HL-60 (cell line): ENCODE data around the gene CFL2.

Experiments
- POLR2AphosphoS5 ChIP-seq: IDR thresholded peaks from 2 replicates; pipeline ENCODE4 v1.6.1; 2012; ENCODE audit warnings: low read depth
- SPI1 ChIP-seq: IDR thresholded peaks from 2 replicates; pipeline ENCODE4 v1.6.1; 2012; ENCODE audit warnings: low read depth, mild to moderate bottlenecking, borderline replicate concordance
- TF ChIP-seq, protein P1 (sequence below): IDR thresholded peaks from one replicate; pipeline ENCODE4 v1.5.1; 2011; ENCODE audit warnings: low read length, control low read depth, inconsistent platforms; ENCODE audit not compliant: insufficient read depth

DNA sequence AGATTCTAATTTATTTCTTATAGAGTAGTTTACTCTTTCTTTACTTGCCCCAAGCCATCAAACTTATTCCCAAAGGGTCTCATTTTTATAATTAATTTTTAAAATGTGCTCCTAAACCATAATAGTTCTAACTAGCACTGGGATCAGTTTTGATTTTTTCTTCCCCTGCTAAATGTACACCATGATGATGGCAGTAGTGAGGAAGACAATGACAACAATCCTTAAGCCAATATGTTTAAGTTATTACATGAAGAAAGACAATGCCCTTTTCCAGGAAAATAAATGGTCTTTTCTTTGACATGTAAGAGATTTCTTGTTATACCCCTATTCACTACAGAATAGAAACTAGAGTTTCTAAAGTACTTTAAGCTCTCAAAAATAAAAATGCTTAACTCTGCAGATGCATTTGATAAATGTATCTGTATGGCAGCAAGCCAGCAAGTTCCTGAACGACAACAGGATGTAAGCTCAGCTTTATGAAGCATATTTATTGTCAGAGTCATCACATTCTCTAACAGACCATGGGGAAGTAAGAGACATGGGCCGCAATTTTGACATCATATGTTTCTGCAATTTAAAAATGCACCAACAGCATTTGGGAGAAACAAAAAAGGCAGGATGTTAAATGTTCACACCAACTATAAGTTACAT is 48.5 kb downstream of the CFL2 start:
- TF ChIP-seq, protein P1, sequence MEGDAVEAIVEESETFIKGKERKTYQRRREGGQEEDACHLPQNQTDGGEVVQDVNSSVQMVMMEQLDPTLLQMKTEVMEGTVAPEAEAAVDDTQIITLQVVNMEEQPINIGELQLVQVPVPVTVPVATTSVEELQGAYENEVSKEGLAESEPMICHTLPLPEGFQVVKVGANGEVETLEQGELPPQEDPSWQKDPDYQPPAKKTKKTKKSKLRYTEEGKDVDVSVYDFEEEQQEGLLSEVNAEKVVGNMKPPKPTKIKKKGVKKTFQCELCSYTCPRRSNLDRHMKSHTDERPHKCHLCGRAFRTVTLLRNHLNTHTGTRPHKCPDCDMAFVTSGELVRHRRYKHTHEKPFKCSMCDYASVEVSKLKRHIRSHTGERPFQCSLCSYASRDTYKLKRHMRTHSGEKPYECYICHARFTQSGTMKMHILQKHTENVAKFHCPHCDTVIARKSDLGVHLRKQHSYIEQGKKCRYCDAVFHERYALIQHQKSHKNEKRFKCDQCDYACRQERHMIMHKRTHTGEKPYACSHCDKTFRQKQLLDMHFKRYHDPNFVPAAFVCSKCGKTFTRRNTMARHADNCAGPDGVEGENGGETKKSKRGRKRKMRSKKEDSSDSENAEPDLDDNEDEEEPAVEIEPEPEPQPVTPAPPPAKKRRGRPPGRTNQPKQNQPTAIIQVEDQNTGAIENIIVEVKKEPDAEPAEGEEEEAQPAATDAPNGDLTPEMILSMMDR, result no peak
- TF ChIP-seq POLR2AphosphoS5 (no peak), SPI1 (no peak)
